ENCODE results near the gene ALOX5AP. TPM values are rescaled to one million over a fixed set of nuclear protein-coding genes. Genes with fewer than 3 reads are reported as not detected.

ALOX5AP gene
- total and polyA plus RNA-seq, 4 donors = 3.5 to 6.7 (median 4.1) TPM

GRCh38 chr13:30779608-30780007, 44.3 kb downstream of the ALOX5AP start:
- no peaks in the 10 kb centered on the region for H3K27me3 ChIP-seq (ENCODE audit: control insufficient read depth in 4 of 4, insufficient read depth in 4 of 4, low read length in 3 of 4)
- 81% methylated on average over 3 of the region's 3 CpGs for WGBS
- H3K9ac ChIP-seq (ENCODE audit: low read depth in 1 of 2, low read length in 2 of 2) = no peak overlapping the region
- no peaks in the 10 kb centered on the region for H3K9me3 ChIP-seq (ENCODE audit: control insufficient read depth in 4 of 4, low read length in 3 of 4)
- H3K27ac ChIP-seq (ENCODE audit: low read depth in 1 of 2, low read length in 2 of 2) = no peak overlapping the region
- no peak for DNase-seq (ENCODE audit: low spot score)
- TF ChIP-seq GABPA (IDR thresholded peaks at IDR 0.05 in 1 of 2, conservative IDR thresholded peaks at IDR 0.05 in 1 of 2) = no peak
- no peak overlapping the region for H3K4me3 ChIP-seq (ENCODE audit: low read depth in 1 of 3, low read length in 3 of 3)
- H3K36me3 ChIP-seq (ENCODE audit: control insufficient read depth in 4 of 4, insufficient read depth in 3 of 4, low read depth in 1 of 4, low read length in 3 of 4) = no peaks in the 10 kb centered on the region
- H3K4me1 ChIP-seq (ENCODE audit: control insufficient read depth in 4 of 4, insufficient read depth in 4 of 4, low read length in 3 of 4) = no peaks in the 10 kb centered on the region

- DNase-seq (ENCODE audit: low spot score) = no peak
- Histone ChIP-seq H3K27me3 (ENCODE audit: control insufficient read depth in 4 of 4, insufficient read depth in 4 of 4, low read length in 3 of 4) (no peaks in the 10 kb centered on the region), H3K9ac (ENCODE audit: low read depth in 1 of 2, low read length in 2 of 2) (no peak overlapping the region), H3K9me3 (ENCODE audit: control insufficient read depth in 4 of 4, low read length in 3 of 4) (no peaks in the 10 kb centered on the region), H3K27ac (ENCODE audit: low read depth in 1 of 2, low read length in 2 of 2) (no peak overlapping the region), H3K4me1 (ENCODE audit: control insufficient read depth in 4 of 4, insufficient read depth in 4 of 4, low read length in 3 of 4) (no peaks in the 10 kb centered on the region), H3K36me3 (ENCODE audit: control insufficient read depth in 4 of 4, insufficient read depth in 3 of 4, low read depth in 1 of 4, low read length in 3 of 4) (no peaks in the 10 kb centered on the region), H3K4me3 (ENCODE audit: low read depth in 1 of 3, low read length in 3 of 3) (no peak overlapping the region)
- TF ChIP-seq CTCF (IDR thresholded peaks at IDR 0.05; ENCODE audit: low read depth, low read length, missing input control) (no peak), RXRA (IDR thresholded peaks at IDR 0.05) (no peak), JUND (IDR thresholded peaks at IDR 0.05) (no peak), NR2F2 (IDR thresholded peaks at IDR 0.05) (no peak), TAF1 (conservative IDR thresholded peaks at IDR 0.05) (no peak), ATF3 (IDR thresholded peaks at IDR 0.05) (no peak), GABPA (IDR thresholded peaks at IDR 0.05 in 1 of 2, conservative IDR thresholded peaks at IDR 0.05 in 1 of 2) (no peak), HNF4G (IDR thresholded peaks at IDR 0.05) (no peak), ZBTB33 (IDR thresholded peaks at IDR 0.05) (no peak), FOXA1 (IDR thresholded peaks at IDR 0.05) (no peak), RAD21 (IDR thresholded peaks at IDR 0.05) (no peak), EGR1 (IDR thresholded peaks at IDR 0.05; ENCODE audit: low read depth in 2 of 2) (no peak), YY1 (IDR thresholded peaks at IDR 0.05) (no peak), SP1 (IDR thresholded peaks at IDR 0.05) (no peak), REST (IDR thresholded peaks at IDR 0.05) (no peak), MAX (IDR thresholded peaks at IDR 0.05) (no peak), HNF4A (conservative IDR thresholded peaks at IDR 0.05) (no peak), FOXA2 (IDR thresholded peaks at IDR 0.05) (no peak)
- WGBS = 40% methylated on average over 2 of the region's 2 CpGs
These were observed 45.1 kb downstream of the ALOX5AP start for GRCh38 chr13:30780338-30780981.

Data from liver (tissue), 9 donors.